ENCODE data around the gene RAPGEF3. TPM values are rescaled to one million over a fixed set of nuclear protein-coding genes. Genes with fewer than 3 reads are reported as not detected.

Gene RAPGEF3
- total and polyA plus RNA-seq, 4 donors = 1.3 to 4.3 (median 1.4) TPM

DNA sequence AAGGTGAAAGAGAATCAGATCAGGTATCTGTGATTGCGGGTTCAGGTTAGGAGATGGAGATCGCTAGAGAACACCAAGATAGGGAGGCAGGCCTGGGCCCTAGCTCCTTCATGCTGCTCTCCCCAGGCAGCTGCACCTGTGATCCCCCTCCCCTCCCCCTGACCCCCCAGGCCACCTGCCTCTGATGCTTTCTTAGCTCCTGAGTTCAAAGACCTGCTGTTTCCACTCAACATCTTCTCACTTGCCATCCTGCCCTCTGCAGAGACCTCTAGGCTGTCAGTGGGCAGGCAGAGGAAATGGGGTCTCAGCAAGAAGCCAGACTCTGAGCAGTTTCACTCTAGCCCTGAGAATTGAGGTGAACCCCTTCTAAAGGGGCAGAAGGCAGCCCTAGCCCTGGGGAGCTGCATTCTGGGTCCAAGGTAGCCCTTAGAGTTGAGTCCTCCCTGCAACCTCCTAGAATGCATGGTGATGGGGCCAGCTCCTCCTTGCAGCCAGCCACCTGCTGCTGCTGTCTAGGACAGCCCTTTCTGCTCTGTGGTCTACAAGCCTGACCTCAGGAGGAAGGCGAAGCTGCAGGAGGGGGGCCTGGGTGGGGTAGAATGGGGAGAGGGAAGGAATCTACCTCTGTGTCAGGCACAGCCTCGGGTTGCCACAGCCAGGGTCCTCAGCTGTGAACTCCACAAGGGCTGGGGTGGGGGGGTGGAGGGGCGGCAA, 8.0 kb upstream of the RAPGEF3 start:
- no peak for DNase-seq (ENCODE audit: low spot score)
- Histone ChIP-seq H3K36me3 (ENCODE audit: control insufficient read depth in 4 of 4, insufficient read depth in 3 of 4, low read depth in 1 of 4, low read length in 3 of 4) (no peaks in the 10 kb centered on the region), H3K27ac (ENCODE audit: low read depth in 1 of 2, low read length in 2 of 2) (no peak overlapping the region), H3K9ac (ENCODE audit: low read depth in 1 of 2, low read length in 2 of 2) (no peak overlapping the region), H3K9me3 (ENCODE audit: control insufficient read depth in 4 of 4, low read length in 3 of 4) (no peaks in the 10 kb centered on the region), H3K4me1 (ENCODE audit: control insufficient read depth in 4 of 4, insufficient read depth in 4 of 4, low read length in 3 of 4) (peaks cover 2 to 19% (median 7%) of the 10 kb centered on the region in 4 donors), H3K27me3 (ENCODE audit: control insufficient read depth in 4 of 4, insufficient read depth in 4 of 4, low read length in 3 of 4) (no peaks in the 10 kb centered on the region), H3K4me3 (ENCODE audit: low read depth in 1 of 3, low read length in 3 of 3) (no peak overlapping the region)
- TF ChIP-seq CTCF (IDR thresholded peaks at IDR 0.05; ENCODE audit: low read depth, low read length, missing input control) (no peak), ZBTB33 (IDR thresholded peaks at IDR 0.05) (no peak), RXRA (IDR thresholded peaks at IDR 0.05) (no peak), GABPA (IDR thresholded peaks at IDR 0.05 in 1 of 2, conservative IDR thresholded peaks at IDR 0.05 in 1 of 2) (no peak), NR2F2 (IDR thresholded peaks at IDR 0.05) (no peak), JUND (IDR thresholded peaks at IDR 0.05) (no peak)
- WGBS = 72% methylated on average over 5 of the region's 5 CpGs

DNA sequence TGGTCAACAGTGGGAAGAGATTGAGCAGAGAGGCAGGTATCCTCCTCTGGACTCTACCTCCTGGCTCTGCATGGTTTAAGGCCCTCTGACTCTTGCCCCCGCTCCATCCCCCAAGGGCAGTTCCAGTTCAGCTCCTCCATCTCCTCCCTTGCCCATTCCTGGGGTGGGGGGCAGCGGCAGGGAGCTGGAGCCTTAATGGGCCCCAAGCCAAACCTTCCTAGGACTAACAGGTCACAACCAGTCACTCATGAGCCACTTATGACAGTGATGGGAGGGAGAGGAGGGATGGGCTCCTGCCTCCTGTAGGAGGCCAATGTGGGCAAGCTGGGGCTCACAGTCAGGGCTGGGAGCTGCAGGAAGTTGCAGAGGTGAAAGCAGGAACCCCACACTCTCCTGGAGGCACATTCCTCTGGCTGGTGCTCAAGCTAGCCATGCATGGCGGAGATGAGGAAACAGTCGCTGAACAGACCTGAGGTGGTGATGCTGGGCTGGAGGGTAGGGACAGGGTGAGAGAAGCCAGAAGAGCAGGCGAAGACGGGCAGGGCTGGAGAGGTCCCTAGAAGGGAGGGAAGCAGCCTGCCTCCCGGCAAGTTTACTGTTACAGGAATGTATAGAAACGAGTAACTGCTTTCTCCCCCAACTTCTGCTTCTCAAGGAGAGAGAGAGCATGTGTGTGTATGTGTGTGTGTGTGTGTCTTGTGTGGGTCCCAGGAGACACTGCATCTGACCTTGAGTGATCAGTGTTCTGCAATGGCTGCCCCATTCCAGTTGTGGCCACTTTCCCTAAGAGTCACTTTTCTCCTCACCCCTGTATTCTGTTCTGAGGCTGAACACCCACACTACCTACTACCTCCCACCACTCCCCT, 5.0 kb upstream of the RAPGEF3 start:
- Histone ChIP-seq H3K27ac (ENCODE audit: low read depth in 1 of 2, low read length in 2 of 2) (no peak overlapping the region), H3K27me3 (ENCODE audit: control insufficient read depth in 4 of 4, insufficient read depth in 4 of 4, low read length in 3 of 4) (no peaks in the 10 kb centered on the region), H3K36me3 (ENCODE audit: control insufficient read depth in 4 of 4, insufficient read depth in 3 of 4, low read depth in 1 of 4, low read length in 3 of 4) (no peaks in the 10 kb centered on the region), H3K9me3 (ENCODE audit: control insufficient read depth in 4 of 4, low read length in 3 of 4) (no peaks in the 10 kb centered on the region), H3K4me3 (ENCODE audit: low read depth in 1 of 3, low read length in 3 of 3) (no peak overlapping the region), H3K9ac (ENCODE audit: low read depth in 1 of 2, low read length in 2 of 2) (no peak overlapping the region), H3K4me1 (ENCODE audit: control insufficient read depth in 4 of 4, insufficient read depth in 4 of 4, low read length in 3 of 4) (peaks cover under 1 to 15% (median 8%) of the 10 kb centered on the region in 4 donors)
- WGBS = 92% methylated on average over 8 of the region's 8 CpGs
- no peak for DNase-seq (ENCODE audit: low spot score)
- no peak for TF ChIP-seq REST (IDR thresholded peaks at IDR 0.05)
- TF ChIP-seq, protein P1, sequence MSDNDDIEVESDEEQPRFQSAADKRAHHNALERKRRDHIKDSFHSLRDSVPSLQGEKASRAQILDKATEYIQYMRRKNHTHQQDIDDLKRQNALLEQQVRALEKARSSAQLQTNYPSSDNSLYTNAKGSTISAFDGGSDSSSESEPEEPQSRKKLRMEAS (IDR thresholded peaks at IDR 0.05) = no peak
- TF ChIP-seq HNF4G (IDR thresholded peaks at IDR 0.05) = no peak
- TF ChIP-seq FOXA2 (IDR thresholded peaks at IDR 0.05) = no peak
- TF ChIP-seq CTCF (IDR thresholded peaks at IDR 0.05; ENCODE audit: low read depth, low read length, missing input control) = no peak
- no peak for TF ChIP-seq EGR1 (IDR thresholded peaks at IDR 0.05; ENCODE audit: low read depth in 2 of 2)
- no peak for TF ChIP-seq FOXA1 (IDR thresholded peaks at IDR 0.05)
- no peak for TF ChIP-seq GABPA (IDR thresholded peaks at IDR 0.05 in 1 of 2, conservative IDR thresholded peaks at IDR 0.05 in 1 of 2)
- no peak for TF ChIP-seq ZBTB33 (IDR thresholded peaks at IDR 0.05)
- TF ChIP-seq RAD21 (IDR thresholded peaks at IDR 0.05) = no peak
- no peak for TF ChIP-seq RXRA (IDR thresholded peaks at IDR 0.05)
- TF ChIP-seq HNF4A (conservative IDR thresholded peaks at IDR 0.05) = no peak
- no peak for TF ChIP-seq YY1 (IDR thresholded peaks at IDR 0.05)
- TF ChIP-seq, protein P2, sequence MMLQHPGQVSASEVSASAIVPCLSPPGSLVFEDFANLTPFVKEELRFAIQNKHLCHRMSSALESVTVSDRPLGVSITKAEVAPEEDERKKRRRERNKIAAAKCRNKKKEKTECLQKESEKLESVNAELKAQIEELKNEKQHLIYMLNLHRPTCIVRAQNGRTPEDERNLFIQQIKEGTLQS (IDR thresholded peaks at IDR 0.05) = no peak
- no peak for TF ChIP-seq TAF1 (conservative IDR thresholded peaks at IDR 0.05)
- TF ChIP-seq NR2F2 (IDR thresholded peaks at IDR 0.05) = no peak
